Endothelial cell of hepatic sinusoid (primary cell): ENCODE results near the gene XPR1.

Experiments used
- in situ Hi-C: cut with HindIII; loops from 2 replicates; pipeline ENCODE4 v1.10.0; 2017; ENCODE audit warnings: low sequenced_read_pairs

Gene XPR1

DNA sequence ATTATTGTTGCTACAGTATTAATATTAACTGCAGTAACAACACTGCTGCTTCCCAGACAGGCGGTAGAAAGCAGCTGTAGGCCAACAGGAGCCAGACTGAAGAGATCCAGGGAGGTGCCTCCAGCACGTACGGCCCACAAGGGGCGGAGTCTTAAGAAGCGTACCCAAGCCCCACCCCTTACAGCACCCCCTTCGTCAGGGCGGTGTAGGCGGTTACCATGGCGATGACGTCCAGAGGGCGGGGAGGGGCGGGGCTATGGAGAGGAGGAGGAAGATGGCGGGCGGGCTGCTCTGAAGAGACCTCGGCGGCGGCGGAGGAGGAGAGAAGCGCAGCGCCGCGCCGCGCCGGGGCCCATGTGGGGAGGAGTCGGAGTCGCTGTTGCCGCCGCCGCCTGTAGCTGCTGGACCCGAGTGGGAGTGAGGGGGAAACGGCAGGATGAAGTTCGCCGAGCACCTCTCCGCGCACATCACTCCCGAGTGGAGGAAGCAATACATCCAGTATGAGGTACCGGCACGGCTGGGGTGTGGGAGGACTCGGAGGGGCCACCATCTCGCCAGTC, at the start of gene XPR1:
TSS of gene XPR1 (plus strand) at position 257 of the 560 bp plus-strand sequence. CDS start at position 437, 180 bp downstream.
- in situ Hi-C loops, result no loop called here

DNA sequence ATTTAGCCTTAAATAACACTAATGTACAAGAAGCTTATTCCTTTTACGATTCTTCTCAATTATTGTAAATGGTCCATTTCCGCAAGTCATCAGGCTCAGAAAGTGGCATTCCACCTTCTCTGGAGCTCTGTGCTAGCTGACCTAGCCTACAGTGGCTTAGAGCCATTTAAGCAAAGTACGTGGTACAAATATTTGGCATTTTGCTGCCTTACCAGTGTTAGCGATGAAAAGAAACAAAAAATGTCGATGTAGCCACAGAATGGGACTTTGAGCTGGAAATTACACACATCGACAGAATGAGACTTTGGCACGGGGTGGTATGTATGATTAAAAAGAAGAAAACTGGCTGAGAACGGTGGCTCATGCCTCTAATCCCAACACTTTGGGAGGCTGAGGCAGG, 47.0 kb upstream of the XPR1 start:
- in situ Hi-C loops, result no loop called here

DNA sequence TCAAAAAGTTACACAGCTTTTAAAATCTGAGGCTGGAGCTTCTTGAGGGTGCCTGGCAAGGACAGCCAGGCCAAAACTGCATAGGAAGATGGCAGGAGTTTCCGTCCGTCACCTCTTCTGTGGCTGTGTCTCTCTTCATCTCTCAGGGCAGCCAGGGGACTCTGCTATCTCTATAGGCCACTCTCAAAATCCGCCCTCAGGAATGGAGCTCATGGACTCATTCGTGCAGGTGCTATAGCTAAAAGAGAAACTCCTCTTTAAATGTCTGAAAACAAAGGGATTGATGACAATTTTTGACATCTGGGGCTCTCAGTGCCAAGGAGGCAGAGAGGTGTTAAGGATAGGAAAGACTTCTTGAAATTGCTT, 45.8 kb upstream of the XPR1 start:
- in situ Hi-C loops, result no loop called here

DNA sequence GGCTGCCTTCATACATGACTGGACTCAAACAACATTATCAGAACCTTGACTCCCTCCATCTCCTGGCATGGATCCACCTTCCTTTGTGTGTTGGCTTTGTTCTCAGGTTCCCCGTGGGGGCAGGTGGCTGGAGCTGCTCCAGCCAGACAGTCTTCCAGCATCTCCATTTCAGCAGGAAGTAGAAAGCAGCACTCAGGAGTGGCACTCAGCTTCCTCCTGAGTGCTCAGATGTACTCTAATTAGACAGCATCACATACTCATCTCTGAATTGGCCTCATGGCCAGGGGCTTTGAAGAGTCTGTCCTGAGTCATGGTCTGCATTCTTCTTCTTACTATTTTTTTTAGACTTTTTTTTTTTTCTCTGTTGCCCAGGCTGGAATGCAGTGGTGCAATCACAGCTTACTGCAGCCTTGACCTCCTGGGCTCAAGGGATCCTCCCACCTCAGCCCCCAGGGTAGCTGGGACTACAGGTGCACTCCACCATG, 45.1 kb upstream of the XPR1 start:
- in situ Hi-C loops, result no loop called here

DNA sequence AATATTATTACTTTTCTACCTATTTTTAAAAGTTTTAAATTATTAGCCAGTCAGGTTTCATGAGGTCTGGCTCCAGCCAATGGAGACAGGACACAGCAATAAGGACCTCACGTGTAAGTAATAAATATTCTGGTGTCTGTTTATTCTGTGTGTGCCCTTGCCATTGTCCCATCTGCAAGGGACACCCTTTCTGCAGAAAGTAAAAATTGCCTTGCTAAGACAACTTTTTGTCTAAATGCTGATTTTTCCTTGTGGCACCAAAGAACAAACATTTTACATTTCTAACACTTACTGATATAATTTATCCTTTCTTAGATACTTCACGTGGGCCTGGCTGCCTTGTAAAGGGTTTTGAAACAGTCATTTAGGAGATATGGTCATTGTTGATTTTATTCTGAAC, 43.7 kb upstream of the XPR1 start:
- in situ Hi-C loops, result no loop called here

DNA sequence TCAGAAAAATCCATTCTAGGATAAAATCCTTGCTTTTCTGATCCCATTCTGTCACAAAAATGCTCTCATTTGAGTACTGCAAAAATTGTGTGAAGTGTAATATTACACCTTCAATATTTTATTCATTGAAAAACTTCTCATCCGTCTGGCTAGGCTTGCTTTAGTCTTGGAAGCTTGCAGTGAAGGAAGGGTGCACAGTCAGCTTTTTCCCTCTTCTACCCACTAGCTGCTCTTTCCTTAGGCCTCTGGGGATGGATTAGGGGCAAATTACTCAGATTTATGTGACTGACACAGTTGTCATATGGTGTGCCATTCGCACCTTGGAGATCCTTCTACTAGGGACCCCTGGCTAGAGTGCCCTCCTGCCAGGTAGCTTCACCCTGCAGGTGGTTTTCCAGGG, 40.9 kb upstream of the XPR1 start:
- in situ Hi-C loops, result no loop called here

DNA sequence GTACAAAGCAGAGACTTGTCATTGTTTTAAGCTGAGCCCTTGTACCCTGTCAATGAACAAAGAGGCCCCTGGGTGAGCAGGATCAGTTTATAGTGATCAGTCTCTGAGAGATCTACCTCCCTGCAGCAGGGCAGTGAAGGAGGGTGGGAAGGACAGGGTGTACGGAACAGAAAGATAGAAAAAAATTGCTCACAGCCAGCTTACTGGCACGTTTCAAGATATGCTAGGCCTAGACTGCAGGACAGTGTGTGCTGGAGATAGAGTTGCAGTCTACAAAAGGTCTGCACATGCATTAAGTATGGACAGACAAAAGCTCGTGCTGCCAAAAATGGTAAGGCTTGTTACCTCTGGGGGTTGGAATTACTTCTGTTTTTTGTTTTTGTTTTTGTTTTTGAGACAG, 38.4 kb upstream of the XPR1 start:
- in situ Hi-C loops, result no loop called here

DNA sequence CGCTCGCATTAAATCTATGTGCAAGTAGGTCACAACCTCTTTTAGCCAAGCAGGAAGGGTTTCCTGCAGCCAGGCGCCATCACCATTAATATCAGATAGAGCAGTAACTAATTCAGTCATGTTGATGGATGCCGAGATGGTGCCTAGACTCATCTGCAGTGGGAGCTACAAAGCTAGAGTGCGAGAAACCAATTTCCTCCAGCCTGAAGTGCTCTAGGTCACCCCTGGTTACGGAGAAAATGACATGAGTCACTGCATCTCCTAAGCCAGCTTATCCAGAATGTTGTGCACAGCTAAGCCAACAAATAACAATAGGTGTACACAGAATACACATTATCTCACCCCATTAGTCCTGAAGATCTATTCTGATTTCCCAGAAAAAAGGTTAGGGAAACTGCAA, 37.1 kb upstream of the XPR1 start:
- in situ Hi-C loops, result no loop called here

DNA sequence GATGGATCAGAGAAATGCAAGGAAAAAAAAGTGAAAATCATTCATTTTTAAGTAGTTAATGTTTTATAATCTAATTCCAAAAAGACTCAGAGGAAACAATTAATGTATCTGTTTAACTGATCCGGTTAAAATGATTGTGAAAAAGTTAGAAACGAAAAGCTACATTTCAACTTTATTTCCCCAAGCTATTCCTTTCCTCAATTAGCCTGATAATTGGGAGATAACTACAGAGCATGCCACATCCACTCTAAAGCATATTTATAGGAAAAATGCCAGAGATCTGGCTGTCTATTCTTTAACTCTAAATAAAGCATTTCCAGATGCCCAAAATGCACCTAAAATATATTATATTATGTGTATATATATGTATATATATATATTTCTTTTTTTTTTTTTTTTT, 35.9 kb upstream of the XPR1 start:
- in situ Hi-C loops, result no loop called here

DNA sequence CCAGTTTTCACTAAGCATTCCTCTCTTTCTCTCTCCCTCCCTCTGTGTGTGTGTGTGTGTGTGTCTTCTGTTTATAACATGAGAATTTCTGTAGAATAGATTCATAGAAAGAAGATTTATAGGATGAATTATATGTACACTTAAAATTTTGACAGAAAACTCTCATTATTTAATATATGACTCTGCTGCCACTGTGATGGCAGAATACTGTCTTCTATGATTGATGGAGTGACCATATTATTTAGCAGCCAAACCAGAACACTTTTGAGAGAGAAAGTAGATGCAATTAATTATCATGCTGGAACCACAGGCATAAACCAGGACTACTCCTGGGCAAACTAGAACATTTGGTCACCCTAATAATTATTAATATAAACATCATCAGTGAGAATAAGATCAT, 34.3 kb upstream of the XPR1 start:
- in situ Hi-C loops, result no loop called here

DNA sequence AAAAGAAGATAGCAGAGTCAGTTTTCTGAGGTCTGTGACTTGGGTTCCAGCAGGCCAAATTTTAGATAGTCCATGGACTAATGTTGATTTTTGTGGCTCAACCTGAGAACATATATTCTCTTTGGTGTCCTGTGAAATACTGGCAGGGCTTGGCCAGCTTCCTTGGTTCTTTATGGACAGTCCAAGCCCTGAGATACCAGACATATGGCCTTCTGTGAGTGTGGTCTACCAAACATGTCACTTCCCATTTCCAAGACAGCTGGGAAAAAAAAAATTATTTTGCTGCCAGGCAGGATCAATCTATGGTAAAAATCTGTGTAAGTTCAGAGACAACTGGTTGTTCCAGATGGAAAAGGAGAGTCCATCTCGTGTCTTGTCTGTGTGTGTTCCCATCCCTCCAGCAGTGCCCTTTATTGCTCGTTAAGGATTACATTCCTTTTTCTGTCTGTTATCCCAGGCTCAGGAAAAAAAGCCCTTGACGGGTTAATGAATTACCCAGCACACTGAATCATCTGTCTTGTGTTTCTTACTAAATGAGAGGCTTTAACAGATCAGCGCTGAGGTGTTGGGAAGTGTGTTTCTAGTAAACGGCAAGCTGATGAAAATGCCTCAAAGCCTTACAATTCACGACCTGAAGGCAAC, 33.4 kb upstream of the XPR1 start:
- in situ Hi-C loops, result no loop called here

DNA sequence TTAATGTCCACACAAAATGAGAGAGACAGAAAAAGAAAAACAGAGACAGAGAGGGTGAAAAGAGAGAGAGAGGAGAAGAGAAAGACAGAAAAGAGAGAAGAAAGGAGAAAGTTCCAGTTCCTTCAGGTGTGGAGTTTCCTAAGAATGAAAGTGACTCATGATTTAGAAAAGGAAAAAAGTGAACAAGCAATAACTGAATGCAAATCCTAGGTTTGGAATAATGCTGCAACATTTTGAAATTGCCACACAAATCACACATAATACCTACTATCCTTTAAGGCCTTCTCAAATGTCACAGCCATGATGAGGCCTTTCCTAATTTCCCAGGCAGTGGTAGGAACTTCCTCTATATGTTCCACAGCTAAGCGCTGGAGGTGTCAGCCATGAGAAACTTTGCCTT, 31.5 kb upstream of the XPR1 start:
- in situ Hi-C loops, result no loop called here

DNA sequence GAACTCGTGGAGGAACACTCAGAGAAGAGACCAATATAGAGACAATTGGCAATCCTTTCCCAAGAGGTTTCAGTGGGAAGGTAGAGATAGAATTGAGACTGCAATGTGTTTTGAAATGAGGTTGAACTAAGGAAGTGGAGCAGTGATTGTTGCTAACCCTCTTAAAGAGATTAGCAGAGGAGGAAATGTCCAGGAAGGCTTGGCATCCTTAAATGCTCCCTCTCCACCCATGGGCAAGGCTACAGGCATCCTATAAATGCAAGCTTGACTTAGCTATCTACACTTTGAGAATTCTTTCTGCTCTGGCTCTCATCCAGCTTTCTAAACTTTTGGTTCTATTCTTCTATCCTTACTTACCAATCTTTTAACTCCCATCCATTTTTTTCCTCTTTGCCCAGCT, 30.3 kb upstream of the XPR1 start:
- in situ Hi-C loops, result no loop called here

DNA sequence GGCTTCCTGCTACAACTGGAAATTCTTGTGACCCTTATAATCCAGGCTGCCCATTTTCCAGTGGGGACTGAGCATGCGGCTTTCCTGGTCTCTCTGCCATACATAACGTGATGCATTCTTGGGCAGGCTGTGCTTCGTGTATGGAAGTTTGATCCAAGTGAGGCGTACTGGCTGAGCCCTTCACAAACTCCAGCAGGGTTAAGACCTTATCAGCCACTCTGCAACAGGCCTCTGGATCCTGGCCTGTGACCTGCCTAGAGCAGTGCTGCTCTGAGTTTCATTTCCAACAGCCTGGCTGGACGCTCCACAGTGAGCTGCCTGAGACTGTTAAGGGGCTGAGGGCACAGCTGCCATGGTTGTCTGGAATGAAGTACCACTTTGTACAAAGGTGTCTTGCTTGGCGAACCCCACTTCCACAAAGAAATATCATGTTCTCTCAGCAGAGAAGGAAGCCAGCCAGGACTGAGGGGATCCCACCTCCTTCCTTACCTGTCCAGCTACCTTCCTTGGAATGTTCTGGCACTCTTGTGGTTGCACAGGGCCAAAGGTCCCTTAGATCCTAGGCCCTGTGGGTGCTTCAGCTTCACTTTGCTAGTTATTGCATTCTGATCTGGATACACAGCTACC, 28.5 kb upstream of the XPR1 start:
- in situ Hi-C loops, result no loop called here

DNA sequence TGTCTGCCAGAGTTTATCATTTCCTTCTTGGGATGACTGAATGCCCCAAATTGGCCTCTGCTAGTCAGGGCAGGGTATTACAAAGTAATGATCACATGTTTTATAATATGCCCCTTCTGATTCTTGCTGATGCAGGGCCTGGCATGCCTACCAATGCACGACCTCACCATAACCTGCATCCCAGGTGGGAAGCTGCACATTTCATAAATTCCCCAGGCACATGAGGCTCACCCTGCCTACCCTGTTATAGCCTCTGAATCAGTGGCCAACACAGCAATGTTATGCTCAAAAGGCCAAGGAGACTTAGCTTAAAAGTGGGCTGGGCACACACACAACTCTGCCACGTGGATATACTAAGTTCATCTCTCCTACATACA, 28.0 kb upstream of the XPR1 start:
- in situ Hi-C loops, result no loop called here

DNA sequence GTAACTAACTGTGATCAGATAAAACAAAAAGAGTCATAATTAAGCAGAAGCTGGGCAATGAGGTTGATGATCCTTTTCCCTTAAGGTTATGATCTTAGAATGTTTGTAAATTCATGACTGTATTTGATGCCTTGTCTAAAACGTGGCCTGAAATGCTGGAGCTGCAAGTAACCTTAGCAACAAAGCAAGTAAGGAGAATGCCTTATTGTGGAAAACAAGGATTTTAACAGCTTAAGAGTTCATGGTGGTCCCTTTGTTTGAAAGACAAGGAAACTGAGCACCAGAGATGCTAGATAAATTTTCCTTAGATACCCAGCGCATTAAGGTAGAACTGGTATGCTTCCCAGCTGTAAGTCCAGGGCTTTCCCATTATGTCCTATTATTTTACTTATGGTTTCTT, 25.7 kb upstream of the XPR1 start:
- in situ Hi-C loops, result no loop called here

DNA sequence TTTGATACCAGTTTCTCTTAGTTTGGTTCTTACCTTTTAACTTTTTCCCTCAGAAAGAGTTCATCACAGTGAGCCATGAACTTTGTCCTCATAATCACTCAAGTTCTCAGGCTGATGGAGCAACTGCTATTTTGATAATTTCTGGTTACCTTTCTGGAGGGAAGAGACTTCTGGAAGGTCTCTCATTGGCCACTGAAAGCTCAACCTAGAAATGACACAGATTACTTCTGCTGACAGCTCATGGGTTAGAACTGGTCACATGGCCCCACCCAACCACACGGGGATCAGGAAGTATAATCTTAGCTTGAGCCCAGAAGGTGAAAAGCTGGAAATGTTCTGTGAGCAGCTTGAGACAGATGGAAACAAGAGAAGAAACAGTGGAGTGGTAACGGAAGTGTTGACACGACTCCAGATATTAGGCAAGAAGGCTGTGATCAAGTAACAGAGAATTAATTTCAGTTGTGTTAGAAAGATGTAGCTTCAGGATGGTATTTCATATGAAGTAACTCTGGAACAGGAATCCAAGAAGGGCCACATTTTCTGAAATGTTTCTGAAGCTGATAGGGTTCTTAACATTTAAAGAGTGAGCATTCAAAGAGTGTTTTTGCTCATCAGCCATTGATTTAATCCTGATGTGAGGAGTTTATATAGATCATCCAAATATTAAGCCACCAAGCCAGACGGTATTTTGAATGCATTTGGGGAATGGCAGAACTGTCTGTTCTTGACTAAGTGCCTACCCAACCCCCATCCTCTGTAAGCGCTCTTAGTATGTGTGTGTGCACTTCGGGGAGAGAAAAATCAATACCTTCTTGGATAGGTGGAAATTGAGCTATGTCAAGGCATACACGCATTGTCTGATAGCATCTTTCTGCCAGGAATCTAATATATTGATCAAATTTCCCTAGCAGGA, 21.9 kb upstream of the XPR1 start:
- in situ Hi-C loops, result no loop called here

DNA sequence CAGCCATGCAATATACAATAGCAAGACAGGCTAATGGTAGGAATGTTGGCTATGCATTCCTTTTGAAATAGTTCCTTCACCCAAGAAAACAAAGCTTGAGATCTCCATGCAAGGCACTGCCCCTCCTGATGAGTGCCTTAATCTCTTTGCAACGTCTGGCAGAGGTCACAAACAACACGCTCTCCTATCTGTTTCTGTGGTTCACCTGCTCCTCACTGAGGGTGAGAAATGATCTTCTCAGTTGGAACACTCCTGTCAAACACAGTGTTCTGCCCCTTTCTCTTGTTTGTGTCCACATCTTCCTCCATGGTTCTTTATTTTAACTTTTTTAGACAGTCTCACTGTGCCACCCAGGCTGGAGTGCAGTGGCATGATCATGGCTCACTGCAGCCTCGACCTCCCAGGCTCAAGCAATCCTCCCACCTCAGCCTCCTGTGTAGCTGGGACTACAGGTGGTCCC, 21.2 kb upstream of the XPR1 start:
- in situ Hi-C loops, result no loop called here

DNA sequence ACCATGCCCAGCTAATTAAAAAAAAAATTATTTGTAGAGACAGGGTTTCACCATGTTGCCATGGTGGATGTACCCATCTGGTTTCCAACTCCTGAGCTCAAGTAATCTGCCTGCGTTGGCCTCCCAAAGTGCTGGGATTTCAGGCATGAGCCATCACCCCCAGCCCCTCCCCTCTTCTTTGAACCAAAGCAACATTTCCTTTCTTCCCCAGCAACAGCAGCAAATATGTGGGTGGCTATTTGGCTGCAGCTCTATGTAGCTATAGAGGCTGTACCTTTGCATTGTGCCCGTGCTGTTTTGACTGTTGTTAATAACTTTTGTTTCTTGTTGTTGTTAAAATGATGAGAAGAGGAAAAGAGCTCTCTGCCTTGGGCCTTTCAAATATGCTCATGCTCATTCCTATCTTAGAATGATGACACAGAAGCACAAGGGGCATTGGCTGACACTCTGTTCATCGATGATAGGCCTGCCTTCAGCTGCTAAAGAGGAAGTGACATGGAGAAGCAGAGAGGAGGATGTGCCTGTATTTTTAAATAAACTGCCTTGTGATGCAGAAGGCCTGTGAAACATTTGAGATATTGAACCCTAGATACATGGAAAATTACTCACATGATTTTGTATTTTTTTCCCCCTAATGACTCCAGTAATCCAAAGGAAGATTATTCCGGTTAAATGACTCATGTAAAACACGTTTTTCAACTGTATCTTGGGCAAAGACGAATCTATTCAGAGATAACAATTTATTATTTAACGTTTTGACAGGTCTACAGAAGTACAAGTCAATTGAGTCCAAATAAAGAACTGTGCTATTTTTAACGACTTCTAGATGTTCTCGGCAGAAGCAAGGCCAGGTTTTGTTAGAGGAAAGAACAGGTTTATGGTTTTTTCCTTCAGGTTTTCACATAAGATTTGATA, 20.5 kb upstream of the XPR1 start:
- in situ Hi-C loops, result no loop called here

DNA sequence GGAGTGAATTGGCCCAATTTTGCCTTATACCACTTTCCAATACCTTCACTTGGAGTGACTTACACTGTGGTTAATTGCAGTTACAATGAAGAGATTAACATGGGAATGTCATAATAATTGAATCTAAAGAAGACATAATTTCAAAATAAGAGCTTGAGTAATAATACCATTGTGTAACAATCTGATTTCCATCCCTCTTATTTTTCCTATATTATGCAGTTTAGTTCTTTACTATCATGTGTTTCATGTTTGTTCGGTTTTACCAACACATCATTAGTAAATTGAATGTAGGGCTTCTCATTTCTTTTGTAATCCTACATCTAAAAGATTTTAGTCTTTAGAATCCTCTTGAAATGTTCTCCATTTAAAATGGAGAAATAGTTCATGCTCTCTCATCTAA, 19.2 kb upstream of the XPR1 start:
- in situ Hi-C loops, result no loop called here

DNA sequence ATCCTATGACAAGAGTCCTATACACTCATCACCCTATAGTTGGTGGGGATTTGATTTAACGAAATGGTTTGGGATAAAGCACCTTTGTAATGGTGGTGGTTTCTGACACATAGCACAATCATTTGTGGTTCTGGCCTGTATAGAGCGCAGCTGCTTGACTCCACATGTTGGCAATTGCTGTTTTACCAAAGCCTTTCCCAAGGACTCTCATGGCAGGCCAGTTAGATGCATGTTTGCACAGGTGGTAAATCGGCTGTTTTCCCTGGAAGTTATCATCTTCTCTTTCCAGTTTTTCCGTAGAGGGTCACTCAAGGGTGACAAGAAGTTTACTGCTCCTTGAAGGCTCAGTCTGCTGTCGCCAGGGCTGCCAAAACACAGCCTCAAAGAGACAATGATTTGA, 17.1 kb upstream of the XPR1 start:
- in situ Hi-C loops, result no loop called here
